ENCODE data around the gene UBAC2.
"Not testable (repeated sequence)": the region's sequence is repeated elsewhere in the genome, so short reads cannot be mapped to it uniquely, and the experiment has no call there.

The UBAC2 gene

DNA sequence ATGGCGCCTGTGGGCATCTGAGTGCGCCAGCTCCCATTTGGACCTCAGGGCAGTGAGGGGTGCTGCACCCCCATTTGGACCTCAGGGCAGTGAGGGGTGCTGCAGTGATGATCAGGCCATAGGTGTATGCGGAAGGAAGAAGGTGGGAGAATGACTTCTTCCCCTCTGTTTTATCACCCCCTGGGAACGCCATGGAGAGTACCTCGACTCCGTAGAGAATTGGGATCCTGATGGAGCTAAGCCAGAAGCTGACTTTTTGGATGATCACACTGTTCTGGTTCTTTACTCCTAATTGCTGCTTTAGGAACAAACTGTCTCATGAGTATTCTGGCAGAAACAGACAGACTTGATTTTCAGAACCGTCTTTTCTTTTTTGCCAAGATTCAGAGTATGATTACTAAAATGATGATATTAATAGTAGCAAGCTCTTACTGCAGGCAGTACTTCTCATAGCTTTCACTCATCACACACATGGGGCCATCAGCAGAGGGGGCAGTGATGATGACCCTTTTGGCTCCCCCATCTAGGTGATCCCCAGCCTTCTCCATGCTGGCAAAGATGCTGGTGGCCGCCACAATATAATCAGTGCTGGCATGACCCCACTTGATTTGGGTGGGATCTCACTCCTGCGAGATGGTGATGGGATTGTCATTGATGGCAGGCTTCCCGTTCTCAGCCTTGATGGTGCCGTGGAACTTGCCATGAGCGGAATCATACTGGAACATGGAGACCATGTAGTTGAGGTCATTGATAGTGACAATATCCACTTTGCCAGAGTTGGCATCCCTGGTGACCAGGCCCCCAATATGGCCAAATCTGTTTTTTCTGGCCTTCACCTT is 10.3 kb upstream of the UBAC2 start:
- FAIRE-seq, result no peak

DNA sequence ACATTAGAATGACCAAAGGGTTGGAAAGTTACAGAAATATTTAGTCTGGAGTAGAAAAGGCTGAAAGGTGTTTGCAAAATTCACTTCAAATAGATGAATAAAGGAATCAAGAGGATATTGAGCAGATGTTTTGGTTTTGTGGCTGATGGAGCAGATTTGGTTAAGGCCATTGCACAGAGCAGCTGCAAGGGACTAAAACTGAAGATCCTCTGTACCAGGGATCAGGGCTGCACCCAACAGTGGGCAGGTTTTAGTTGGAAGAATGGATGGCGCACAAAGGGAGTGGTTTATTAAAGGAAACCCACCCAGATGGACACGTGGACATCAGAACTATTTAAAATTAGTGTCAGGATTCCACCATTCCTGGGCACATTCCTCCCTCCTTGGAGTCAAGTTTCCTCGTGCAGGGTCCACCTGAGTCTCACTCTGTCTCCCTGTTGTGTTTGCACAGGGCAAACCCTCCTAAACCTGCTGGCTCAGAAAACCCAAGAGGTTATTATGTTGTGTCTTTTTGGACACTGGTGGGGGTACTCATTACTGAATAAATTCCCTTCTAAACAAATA is 9.2 kb upstream of the UBAC2 start:
- FAIRE-seq, result no peak

DNA sequence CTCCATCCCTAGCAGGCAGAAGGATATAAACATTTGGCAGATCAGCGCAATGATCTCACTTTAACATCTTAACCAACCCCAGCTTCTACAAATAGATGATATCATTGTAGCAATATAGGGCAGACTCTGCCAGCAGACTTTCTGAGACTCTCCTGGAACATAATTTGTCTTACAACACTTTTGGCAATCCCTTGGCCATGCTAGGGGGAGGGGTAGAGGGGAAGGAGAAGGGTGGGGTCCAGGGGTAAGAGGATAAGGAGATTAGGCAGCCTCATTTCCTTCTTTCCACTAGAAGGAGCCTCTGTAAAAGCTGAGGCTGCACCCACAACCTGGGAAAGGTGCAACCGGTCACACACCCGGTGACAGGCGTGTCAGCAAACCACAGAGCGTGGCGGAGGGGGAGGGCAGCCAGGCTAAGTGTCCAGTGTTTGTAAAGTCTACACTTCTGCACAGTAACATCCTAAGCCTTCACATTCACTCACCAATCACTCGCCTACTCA is 8.7 kb upstream of the UBAC2 start:
- FAIRE-seq, result no peak

DNA sequence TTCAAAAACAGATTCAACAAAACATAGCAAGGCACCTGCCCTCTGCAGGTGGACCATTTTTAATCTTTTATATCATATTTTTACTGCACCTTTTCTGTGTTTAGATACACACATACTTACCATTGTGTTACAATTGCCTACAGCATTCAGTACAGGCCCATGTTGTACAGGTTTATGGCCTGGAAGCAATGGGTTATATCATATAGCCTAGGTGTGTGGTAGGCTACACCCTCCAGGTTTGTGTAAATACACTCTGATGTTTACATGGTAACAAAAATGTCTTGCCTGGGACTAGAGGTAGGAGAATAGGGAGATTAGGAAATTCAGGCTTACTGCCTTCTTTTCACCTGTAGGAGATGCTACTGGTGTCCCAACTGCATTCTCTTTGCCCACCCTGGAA is 8.2 kb upstream of the UBAC2 start:
- no peak for FAIRE-seq

DNA sequence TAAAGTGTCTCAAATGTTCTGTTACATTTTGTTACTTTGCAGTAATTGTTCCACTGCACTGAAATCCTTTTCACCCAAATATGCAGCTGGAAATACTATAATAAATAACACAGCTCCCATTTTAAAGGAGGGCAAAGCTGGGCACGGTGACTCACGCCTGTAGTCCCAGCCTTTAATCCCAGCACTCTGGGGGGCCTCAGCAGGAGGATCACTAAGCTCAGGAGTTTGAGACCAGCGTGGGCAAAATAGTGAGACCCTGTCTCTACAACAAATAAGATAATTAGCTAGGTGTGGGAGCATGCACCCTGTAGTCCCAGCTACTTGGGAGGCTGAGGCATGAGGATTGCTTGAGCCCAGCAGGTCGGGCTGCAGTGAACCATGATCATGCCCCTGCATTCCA is 7.5 kb upstream of the UBAC2 start:
- FAIRE-seq, result no peak

DNA sequence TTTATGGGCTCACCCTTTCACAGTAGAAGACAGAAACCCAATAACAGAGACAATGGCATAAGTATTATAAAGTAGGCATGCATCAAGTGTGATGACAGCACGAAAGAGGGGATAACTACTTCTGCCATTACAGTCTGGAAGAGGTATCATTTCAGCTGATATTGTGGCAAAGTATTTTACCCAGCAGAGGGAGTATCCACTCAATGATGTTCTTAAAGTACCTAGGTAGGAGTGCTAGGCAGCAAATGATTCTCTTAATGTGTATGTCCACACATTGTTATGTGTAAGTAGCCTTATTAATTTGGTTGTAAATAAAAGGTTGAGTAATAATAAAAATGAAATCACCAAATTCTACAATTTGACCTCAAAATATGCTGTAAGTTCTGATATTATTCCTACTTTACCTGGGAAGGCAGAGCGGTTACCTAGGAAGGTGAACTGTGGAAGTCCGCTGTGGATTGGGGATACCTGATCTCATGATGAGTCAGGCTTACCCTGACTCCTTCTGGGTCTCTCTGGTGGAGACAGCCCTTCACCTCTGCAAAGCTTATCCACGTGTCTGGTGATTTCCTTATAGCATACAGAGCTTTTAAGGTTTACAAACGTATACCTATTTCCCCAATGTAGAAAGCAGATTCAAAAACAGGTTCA is 4.1 kb upstream of the UBAC2 start:
- no peak for FAIRE-seq

DNA sequence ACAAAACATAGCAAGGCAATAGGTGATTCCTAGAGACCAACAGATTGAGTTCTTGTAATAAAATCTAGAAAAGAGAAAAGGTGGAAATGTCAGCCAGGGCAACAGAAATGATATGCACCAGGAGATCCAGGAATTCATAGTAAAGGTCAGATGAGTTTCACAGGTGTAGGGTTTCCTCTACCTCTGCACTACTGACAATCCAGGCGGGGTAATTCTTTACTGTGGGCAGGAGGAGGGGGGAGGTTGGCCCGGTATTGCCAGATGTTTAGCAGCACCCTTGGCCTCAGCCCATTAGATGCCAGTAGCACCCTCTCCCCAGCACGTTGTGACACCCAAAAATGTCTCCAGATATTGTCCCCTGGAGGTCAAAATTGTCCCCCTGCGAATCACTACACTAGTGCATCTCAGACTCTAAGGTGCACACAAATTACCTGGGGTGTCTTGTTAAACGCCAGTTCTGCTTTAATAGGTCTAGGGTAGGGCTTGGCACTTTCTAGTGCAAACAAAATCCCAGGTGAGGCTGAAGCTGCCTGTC is 3.5 kb upstream of the UBAC2 start:
- no peak for FAIRE-seq

DNA sequence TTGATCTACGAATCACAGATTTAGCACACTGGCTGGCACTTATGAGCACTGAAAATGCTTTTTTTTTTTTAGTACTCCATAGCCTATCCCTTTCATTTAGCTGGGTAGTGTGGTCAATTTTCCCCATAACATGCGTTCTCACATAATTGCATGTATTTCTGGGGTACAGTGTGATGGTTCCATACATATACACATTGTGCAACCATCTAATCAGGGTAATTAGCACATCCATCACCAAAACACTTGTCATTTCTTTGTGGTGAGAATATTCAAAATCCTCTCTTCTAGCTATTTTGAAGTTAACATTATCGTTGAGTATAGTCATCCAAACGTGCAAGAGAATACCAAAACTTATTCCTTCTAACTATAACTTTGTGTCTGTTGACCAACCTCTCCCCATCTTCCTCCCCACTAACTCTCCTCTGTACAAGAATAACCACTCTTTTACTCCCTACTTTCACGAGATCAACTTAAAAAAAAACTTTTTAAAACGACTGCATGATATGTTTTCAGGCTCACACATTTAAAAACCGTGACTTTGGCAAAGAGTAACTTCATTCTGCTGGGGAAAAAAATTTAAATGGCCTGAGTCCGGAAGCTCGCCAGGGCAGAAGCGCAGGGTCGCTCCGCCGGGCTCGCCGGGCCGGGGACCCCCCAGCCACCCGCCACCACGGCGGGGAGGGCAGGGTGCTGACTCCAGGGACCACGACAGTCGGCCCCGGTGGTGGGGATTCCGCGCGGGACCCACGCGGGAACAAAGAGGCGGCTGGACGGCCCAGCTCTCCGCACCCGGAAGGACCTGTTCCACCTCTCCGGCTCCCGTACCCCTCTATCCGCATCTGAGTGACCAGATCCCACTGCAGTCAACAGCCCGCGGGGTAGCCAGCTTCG is 868 bp upstream of the UBAC2 start:
- no peak for FAIRE-seq

DNA sequence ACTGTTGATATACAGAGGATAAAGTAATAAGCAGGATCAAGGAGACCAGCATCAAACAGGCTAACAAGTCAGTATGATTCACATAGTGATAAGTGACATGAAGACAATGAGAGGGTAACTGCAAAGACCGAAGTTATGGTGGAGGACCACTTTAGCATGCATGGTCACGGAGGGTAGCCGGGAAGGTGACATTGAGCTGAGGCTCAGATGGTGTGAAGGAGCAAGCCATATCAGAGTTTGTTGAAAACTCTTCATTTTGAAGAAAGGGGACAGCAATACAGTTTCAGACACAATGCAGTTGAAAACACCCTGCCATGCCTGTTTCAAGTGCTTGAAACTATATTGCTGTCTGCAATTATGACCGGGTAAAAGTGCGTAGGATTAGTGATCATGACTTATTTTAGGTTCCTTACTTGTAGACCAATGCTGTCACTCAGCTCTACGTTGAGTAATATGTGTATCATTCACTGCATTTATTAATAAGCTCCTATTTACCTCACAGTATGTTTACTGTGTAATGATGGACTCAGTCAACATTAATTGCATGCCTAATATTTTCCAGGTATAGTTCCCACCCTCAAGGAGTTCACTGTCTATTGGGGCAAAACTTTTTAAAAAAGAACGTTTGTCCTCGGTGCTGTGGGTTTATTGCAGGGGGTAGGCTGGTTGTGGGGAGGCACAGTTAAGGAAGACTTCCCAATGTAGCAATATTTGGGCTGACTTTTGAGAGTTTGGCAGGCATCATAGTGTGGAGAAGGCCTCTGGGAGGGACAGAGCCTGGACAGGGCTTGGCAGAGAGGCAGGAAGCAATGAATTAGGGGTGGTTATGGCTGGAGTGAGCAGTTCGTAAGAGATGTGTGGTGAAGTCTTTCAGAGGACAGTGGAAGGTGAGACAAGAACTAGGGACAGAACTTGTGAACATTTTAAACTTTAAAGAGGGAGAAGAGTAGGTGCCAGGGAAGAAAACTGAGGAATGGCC is 3.2 kb downstream of the UBAC2 start:
- no peak for FAIRE-seq

DNA sequence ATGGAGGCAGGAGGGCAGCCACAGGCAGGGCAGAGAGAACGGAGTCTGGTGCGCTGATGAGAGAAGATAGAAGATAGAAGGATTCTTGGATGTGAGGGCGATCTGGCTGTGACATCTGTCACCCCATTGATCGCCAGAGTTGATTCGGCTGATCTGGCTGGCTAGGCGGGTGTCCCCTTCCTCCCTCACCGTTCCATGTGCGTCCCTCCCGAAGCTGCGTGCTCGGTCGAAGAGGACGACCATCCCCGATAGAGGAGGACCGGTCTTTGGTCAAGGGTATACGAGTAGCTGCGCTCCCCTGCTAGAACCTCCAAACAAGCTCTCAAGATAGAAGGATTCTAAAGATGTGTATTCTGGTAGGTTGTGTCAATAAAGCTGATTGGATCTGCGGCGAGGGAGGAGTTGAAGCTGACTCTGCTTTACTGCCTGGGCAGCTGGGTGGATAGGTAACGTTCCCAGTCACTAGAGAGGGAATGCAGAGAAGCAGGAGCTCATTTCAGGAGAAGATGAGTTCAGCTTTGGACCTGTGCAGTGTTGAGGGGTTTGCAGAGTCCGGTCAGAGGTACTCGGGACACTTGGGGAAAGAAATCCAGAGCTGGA is 5.1 kb downstream of the UBAC2 start:
- no peak for FAIRE-seq

DNA sequence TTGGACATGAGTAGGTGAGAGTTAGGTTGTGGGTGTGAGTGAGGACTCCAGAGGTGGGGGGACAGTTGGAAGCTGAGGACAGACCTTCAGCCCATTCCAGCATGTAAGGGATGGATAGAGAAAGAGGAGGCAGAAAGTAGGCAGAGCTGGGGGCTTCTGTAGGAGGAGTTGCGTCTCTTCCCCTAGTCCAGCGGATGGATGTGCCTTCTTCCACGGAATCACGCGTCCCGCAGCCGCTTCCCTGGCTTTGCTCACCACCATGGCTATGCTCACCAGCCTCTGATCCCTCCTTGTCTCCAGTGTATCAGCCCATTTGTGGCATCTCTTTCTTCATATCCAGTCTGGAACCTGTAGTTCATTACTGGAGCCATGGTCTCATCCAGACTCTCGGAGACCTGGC is 5.6 kb downstream of the UBAC2 start:
- FAIRE-seq, result no peak

DNA sequence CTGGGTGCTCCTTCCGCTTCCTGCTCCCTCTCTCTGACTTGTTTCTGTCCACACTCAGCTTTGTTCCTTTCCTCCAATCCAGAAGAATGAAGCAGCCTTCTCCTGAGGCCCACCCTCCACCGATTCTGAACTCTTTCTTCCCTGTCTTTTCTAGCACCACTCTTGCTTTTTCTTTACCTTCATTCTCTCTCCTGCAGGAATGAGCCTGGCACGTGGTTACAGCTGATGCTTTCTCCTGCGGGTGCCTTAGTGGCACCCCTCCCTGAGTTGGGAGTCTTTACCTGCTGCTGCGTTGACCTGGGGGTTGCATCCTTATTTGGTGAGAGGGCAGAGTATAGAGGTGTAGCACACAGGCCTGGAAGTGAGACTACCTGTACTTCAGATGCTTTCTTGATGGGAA is 6.2 kb downstream of the UBAC2 start:
- FAIRE-seq, result no peak

DNA sequence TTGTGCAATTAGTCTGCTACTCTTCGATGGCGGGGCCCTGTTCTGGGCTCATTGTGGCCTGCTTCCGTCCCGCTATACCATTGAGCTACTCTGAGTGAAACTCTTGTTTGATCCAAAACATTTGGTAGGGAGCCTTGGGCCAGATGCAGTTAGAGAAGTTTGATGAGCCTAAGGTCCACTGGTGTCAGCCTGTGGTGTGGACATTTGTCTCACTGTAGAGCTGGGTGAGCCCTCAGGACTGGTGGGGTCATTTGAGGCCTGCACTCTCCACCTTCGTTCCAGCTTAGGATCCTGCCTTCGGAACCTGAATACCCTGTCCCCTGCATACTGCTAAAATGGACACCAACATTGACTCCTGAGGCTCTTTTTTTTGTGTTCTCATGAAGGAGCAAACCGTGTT is 6.9 kb downstream of the UBAC2 start:
- FAIRE-seq, result no peak

DNA sequence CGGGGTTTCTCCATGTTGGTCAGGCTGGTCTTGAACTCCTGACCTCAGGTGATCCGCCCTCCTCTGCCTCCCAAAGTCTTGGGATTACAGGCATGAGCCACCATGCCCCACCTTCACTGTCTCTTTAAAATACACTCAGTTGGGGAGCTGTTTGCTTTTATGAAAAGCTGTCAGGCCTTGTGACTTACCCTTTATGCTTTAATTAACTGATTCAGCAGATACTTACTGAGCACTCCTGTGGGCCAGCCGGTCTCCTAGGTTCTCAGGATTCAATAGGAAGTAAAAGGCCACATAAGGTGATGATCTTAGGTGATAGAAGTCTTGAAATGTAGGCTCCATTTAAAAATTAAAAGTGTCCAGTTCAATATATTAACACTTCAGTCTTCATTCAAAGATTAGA is 7.5 kb downstream of the UBAC2 start:
- no peak for FAIRE-seq

DNA sequence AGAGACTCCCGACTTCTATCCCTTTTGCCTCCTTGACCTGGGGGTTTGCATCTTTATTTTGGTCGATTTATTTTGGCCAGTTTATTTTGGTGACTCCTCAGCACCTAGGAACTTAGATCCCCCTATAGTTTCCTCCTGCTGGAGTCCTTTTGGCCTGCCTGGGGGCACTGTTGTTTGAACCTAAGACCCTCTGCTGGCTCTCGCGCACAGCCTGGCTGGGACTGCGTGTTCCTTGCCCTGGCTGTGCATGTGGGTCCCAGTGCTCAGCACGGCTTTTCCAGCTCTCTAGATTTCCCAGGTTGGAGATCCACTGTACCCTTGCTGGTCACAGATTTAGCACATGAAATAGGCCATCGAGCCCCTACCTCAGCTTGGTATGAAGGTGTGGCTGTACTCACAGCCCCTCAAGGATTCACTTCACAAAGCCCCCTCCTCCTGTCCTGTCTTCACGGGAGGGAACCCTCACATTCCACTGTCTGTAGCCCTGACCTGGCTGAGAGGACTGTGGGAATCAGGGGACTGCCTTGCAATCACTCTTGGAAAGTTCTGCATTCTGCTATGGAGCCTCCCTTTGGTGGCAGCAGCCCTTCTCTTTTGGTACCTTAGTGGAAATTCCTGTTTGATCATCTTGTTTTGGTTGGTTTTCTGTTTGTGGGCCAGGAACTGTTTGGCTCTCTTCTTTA is 8.3 kb downstream of the UBAC2 start:
- no peak for FAIRE-seq

DNA sequence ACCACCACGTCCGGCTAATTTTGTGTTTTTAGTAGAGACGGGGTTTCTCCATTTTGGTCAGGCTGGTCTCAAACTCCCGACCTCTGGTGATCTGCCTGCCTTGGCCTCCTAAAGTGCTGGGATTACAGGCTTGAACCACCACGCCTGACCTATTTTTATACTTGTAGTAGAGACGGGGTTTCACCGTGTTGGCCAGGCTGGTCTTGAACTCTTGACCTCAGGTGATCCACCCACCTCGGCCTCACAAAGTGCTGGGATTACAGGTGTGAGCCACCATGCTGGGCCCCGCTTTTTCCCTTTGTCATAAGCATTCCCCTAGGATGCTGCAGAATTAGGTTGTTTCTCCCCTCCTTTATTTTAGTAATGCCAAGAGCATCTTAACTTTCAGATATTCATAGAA is 10.0 kb downstream of the UBAC2 start:
- FAIRE-seq, result not testable (repeated sequence)

DNA sequence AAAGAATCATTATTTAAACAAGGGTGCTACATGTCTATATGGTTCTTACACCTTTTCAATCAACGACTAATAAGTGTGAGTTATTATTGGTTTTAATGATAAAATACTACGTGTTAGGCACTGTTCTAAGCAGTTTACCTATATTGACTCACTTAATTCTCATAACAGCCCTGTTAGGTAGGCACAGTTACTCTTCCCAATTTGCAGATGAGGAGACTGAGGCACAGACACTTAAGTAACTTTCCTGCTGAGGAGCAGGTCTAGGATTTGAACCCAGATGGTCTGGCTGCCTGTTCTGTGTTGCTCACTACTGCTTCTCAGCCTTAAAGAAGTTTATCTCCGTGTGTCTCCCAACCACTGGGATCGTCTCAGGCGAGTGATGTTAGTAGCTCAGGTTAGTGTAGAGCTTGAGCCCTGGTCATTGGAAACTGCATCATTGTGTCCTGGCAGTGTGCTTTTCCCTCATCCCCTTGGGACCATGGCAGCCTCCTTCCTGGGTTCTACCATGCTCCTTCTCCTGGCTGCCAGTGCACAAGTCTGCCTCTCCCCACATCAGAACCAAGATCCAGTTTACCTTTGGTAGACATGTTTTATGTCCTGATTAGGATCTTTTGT is 10.9 kb downstream of the UBAC2 start:
- no peak for FAIRE-seq

DNA sequence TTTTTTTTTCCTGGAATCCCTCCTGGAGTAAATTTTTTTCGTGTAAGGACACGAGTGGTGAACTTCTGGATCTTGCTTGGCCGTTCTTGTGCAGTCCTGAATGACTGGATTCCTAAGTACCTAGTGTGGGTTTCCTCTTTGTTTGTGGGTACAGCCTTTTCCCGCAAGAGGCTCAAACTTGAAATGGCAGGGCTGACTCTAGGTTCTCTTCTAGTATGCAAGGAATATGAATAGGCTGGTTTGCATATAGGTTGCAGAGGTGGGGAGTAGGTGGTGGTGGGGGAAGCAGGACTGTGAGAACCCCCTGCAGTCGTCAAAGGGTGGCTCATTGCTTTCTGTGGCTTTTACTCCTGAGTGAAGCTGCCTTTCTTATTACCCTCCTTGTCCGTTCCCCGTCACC is 13.6 kb downstream of the UBAC2 start:
- no peak for FAIRE-seq

DNA sequence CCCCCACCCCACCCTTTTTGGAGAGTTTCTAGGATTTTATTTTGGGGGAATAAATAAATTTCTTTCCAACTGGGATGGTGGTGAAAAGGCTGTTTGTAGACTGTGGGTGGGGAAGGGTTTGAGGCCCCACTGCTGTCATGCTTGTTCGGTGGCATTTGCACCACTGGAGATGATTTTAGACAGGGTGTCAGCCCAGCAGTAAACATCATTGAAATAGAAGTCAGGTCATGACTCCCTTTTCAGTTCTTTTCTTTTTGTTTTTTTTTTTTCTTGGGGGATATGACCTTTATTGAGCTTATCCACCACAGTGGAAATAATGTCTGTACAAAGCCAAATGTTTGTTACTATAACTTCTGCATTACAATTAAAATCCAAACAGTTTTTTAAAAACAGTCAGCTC is 14.1 kb downstream of the UBAC2 start:
- no peak for FAIRE-seq

DNA sequence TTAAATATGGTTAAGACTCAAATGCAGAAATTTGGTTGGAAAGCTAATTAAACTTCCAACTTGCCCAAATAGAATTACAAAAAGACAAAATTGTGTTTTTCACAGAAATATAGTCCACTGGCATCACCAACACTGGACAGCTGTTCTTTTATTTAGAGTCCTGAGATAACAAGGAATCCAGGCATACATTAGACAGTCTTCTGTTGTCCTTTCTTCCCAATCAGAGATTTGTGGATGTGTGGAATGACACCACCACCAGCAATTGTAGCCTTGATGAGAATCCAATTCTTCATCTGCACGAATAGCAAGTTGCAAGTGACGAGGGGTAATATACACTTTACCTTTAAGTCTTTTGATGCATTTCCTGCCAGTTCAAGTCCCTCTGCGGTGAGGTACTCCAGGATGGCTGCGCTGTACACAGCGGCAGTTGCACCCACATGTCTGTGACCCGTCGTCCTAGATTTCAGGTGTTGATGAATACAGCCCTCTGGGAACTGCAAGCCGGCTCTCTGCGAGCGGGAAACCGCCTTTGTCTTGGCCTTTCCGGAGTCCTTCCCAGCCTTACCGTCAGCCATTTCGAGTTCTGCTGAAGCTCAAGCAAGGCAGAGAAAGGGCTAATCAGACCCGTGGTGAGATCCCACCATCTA is 14.7 kb downstream of the UBAC2 start:
- FAIRE-seq, result no peak
